Tongue (tissue), 2 donors: ENCODE measurements around the gene TTC23L. TPM values are rescaled to one million over a fixed set of nuclear protein-coding genes. Genes with fewer than 3 reads are reported as not detected.

Experiments
- DNase-seq: peaks from one replicate; pipeline ENCODE4 v3.0.0-alpha.2; 2015
- total RNA-seq: library from RNA; depleted of rRNA; stranded (reverse); fragments of >200 nt; gene quantifications from one replicate; pipeline ENCODE4 v1.2.3, GENCODE V29; 2014

The TTC23L gene
- total RNA-seq, 1 donor from 2014 or later, result not detected

DNA sequence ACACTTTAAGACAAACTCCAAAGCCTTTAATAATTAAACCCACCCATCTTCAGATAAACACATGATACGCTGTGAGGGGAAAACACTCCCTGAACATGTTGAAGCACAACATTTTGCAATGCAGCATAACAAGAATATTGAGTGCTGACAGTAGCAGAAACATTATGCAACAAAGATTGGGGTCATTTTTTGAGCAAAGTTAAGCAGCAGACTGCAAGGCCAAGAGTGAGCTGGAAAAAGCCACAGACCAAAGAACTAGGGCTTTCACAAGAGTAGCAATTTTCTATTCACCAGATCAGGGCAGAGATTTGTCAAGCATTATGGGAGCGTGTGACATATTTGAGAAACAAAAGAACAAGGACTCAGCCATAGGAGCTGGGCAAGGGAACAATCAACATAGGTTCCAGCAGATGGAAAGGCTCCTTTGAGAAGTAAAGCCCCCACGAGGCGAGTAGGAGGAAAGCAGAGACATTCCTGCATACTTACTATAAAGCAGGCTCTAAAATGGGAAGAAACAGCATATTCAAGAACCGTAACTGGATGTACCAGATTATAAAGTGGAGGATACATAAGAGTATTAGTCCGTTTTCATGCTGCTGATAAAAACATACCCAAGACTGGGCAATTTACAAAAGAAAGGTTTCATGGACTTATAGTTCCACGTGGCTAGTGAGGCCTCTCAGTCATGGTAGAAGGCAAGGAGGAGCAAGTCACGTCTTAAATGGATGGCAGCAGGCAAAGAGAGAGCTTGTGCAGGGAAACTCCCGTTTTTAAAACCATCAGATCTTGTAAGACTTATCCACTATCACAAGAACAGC, 4.8 kb upstream of the TTC23L start:
- no peak for DNase-seq

DNA sequence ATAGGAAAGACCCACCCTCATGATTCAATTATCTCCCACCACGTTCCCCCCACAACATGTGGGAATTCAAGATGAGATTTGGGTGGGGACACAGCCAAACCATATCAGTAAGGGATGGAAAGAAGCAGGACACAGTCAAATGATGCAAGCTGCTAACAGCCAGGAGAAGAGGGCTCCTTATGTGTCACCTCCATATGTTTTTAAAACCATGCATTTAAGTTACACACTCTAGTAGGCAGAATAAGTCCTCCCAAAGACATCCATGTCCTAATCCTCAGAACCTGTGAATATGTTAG, 4.2 kb upstream of the TTC23L start:
- no peak for DNase-seq

DNA sequence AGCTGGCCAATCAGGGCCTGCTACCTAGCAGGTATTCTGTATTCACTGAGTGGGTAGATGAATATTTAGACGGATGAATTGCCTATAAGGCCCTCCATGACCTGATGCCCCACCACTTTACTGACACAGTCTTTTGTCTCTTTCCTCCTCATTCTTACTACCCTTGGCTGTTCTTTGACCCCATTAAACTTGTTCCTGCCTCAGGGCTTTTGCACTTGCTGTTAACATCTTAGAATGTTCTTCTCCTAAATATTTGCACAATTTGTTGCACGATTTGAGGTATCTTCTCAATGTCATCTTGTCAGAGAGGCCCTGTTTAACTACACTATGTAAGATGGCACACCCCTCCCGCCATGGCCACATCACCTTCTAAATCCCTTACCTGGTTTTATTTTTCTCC, 3.3 kb upstream of the TTC23L start:
- DNase-seq, result no peak

DNA sequence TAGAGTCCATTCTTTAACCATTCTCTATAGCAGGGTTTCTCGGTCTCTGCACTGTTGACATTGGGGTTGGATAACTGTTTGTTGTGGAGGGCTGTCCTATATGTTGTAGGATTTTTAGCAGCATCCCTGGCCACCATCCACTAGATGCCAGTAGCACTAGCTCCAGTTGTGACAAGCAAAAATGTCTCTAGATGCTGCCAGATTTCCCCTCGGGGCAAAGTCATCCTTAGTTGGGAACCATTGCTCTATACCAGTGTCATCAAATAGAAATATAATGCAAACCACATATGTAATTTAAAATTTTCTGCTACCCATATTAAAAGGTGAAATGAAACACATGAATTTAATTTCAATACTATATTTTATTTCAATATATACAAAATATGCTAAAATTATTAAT, 2.9 kb downstream of the TTC23L start:
- DNase-seq, result no peak

DNA sequence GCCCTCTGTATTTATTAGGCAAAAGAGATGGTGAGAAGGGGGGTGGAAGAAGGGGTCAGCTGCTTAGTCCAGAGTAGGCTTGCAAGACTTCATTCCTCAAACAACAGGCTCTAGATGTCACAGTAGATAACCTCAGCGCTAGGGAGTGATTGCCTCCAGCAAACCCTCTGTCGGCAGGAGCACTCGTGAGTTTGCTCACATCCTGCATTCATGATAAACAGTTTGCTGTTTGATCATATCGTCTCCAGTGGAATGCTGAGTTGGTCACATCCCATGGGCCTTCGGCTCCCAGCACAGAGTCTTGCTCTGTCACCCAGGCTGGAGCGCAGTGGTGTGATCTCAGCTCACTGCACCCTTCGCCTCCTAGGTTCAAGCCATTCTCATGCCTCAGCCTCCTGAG, 3.6 kb downstream of the TTC23L start:
- no peak for DNase-seq

DNA sequence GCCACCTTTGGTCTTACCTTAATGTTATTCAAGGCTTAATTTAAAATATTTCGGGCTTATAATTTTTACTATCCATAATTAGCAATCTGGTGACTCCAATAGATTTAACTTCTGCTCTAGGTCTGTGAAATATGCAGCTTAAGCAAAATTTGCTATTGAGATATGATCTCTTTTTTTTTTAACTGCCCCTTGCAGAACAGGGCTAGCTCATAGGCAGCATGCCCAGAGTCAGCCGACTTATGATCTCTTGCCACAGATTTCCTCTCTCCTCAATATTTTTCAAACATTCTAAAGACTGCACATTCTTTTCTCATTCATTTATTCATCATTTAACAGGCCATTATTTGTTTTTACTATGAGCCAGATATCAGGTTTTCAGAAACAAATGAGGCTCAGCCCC, 4.5 kb downstream of the TTC23L start:
- DNase-seq, result no peak

DNA sequence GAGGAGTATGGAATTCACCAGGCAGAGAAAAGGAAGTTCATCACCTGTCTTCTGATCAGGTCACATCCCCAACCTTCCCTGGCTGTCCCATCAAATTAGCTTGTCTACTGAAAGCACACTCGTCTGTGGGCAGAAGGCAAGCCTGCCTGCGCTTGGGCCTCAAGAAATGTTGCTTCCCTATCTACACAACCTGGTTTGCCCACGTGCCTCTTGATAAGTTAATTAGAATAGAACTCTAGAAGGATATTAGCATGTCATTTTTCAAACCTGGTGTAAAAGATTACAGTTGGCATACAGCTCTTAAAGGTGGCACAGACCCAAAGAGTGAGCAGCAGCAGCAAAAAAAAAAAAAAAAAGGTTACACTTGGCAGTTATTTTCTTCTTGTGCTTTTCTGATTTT, 5.1 kb downstream of the TTC23L start:
- DNase-seq, result no peak

DNA sequence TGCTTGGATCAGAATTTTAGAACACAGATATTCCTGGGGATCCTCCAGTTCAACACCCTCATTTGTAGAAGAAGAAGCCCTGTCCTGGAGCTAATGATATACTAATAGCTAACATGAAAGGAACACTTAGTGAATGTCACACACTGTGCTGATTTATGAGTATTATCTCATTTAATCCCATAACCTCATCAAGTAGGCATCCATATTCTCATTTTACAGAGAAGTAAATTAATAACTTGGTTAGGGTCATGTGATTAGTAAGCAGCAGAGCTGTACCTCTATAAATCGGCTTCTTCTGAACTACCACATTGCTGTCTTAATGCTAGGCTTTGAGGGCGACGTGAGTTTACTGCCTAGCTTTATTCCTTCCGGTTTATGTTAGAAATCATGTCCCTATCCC, 6.0 kb downstream of the TTC23L start:
- no peak for DNase-seq

DNA sequence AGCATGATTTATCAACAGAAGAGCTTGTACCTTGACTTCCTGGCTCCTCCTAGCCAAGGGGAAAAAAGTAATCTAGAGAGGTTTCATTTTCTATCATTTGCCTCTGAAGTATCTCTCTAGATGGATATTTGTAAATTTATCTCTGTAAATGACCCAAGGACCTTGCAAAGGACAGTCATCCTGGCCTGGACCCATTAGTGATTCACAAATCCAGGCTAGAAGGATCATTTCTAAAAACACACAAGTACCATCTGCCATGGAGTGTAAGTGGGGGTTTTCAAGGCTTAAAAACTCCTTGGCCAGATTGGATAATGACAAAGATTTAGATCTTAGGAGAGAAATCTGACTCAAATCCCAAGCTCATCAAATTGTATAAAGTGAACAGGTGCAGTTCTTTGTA, 8.1 kb downstream of the TTC23L start:
- DNase-seq, result no peak

DNA sequence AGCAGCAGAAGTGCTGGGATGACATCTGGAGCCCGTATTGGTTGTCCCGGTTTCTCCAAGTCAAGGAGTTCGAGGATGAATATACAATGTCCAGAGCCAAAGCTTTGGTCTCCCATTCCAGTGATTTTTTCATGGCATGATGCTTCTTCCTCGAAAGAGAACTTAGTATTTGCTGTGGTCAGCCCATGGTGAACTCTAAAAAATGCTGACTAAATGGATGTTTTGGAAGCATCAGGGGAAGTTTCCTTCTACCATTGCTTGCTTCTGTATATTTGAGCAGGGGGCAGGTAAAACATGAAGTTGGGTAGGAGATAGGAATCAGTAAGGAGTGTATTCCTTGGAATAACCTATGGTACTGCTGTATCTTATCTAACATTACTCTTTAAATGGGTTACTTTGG, 8.6 kb downstream of the TTC23L start:
- no peak for DNase-seq

DNA sequence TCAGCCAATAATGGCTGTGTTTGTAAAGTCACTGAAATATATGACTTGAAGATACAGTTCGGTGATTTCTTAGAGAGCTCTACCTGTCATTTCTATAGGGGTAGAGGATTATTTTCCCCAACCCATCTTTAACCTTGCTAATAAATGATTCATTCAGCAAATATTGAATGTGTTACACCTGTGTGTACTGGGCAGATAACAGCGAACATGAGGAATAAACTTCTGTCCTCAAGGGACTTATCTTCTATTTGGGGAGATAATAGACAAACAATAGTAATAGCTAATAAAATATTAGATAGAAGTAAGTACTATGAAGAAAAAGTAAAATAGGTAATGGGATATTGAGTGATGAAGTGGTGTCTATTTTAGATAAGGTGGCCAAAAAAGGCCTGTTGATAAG, 9.3 kb downstream of the TTC23L start:
- no peak for DNase-seq

DNA sequence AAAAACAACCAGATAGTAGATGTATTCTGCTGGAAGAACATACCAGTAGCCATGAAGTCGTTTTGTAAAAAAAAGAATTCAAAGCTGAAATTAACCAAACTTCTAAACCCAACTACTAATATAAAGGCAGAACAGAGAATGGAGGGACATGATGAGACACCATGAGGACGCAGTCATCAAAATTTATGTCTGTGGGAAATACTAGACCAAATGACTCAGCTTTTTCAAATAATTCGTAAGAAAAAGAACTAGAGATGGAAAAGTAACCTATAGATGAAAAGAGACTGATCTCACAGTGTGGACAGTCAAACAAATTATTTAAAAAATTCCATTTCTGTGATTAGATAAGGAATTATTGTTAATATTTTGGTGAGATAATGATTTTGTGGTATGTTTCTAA, 10.3 kb downstream of the TTC23L start:
- no peak for DNase-seq

DNA sequence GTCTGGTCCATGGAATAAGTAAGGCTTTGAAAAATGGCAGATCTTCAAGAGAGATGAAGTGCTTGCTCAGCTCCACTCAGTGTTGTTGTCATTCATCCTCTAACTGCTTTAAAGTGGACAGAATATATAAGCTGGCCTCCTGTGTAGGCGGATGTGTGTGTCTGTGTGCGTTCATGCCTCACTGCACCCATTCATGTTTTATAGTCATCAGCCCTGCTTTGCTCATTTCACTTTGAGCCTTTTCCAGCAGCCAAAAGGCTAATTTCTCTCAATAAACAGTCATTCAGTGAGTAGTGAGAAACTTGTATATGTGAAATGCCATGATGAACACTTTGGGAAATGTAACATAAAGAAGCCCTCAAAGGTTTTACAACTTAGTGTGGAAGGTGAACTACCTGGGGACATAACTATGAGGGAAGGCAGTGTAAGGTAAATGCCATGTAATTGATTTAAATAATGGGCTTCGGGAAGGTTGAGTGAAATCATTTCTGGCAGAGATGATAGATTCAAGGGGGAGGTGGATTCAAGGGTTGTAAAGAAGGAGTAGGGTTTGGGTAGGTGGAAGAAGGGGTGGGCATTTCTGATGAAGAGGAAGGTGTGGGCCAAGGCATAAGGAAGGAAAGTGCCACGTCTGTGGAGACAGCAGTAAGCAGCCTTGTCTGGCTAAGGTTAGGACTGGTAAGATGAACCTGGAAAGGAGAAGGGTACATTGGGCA, 15.7 kb downstream of the TTC23L start:
- no peak for DNase-seq

DNA sequence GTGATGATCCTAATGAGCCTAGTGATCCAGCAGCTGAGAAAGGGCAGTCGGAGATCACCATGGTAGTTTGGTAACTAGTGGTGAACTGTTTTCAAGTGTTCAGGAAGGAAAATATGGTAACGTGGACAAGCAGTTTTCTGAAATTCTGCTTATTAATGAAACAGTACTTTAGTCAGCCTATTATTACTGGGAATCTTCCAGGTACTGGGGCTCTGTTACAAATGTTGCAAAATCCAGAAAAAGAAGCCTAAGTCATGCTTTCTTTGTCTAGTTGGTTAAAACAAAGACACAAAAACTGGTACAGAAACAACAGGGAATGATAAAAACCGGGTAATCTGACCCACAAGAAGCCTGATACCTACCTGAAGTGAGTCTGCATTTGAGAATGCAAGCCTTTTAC, 18.2 kb downstream of the TTC23L start:
- DNase-seq, result no peak

DNA sequence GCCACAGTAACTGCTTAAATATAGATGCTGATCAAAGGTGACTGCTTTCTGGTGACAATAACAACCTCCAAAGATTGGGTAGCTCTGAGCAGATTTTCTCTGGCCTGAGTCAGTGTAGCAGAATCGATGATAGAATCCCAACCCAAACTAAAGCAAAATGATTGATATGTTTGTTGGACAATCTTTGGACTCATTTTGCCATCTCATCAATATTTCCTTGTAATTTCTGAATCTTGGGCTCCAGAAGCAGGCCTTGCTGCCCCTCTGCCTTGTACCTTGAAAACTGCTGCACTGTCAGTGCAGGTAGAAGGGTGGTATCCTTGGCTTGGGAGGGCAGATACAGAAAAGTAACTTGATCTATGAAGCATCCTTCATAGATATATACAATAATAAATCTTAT, 18.9 kb downstream of the TTC23L start:
- no peak for DNase-seq

DNA sequence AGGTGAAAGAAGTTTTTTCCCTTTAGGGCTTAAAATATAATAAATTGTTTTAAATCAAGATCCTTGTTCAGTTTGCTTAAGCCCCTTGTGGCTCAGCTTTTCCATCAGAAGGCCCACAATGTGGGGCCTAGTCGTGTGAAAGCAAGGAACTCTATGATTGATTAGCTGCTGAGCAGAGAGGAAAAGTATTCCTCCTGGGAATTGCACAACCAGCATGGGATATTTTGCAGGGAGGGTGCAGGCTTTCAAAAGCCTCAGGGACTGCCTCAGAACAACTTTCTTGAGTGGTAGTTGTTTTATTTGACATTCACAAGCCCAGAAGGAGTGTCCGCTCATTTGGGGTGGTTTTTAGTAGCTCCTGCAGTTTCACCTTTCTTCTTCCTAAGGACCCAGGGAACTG, 19.8 kb downstream of the TTC23L start:
- no peak for DNase-seq

DNA sequence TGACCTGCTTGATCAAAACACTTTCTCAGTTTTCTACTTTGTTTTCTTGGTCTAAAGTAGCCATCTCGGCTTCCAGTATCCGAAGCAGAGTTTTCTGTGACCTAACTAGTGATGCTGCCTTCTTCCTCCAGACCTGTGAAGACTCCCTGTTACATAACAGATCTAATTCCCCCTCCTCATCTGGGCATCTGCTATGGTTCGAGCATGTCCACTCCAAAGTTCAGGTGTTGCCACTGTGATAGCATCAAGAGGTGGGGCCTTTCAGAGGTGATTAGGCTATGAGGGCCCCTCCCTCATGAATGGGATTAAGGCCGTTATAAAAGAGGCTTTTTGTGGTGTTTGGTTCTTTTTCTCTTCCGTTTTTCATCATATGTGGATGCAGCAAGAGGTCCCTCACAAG, 20.3 kb downstream of the TTC23L start:
- DNase-seq, result no peak

DNA sequence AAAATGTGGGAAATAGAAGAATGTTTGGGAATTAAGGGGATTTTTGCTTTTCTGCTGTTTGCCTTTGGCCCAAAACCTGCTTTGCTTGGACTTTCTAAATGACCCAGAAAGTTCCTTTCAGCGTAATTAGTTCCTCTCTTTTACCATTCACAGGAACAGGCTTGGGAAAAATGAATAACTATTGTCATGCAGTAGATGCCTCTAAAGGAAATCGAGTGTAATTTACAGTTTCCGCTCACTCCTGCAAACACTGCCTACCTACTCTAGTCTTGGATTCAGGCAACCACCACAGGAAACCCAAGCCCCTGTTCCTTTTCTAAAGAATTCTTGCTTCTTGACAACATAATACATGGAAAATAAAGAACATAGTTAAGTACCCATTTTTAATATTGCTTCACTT, 25.0 kb downstream of the TTC23L start:
- peak; percentile 6 for DNase-seq

DNA sequence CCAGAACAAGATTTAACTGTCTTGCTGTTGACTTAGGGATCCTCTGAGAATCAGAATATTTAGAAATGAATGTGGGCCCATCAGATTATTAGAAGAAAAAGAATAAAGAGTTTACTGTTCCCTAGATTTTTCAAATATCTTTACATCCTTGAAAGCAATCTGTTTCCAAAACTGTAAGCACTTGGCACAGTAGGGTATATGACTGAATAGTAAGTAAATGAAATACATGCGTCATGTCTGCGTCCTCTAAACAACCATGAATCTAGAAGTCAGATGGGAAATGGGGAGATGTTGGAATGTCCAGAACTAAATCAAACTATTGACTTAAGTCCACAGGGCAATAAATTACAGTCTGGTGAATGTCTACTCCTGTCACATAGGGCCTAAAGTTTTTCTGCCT, 26.1 kb downstream of the TTC23L start:
- DNase-seq, result peak; percentile 45

DNA sequence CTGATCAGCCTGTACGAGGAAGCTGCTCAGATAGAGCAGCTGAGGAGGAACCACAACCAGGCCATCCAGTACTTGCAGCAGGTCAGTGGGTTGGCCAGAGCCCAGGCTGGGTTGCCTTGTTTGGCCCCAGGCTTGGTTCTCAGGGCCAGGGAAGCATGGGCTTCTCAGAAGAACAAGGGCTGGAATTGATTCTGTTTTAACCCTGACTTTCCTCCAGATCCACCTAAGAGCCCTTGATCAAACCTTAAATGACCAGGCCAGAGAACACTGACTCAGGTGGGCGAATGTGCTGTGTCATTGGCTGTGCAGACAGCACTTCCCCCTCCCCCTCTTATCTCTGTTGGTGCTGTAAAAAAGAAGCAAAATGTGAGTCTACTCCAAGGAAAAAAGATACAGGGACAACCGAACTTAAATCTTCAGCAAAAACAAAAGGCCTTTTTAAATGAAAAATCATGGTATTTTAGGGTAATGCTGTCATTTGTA, 28.1 kb downstream of the TTC23L start:
- no peak for DNase-seq

DNA sequence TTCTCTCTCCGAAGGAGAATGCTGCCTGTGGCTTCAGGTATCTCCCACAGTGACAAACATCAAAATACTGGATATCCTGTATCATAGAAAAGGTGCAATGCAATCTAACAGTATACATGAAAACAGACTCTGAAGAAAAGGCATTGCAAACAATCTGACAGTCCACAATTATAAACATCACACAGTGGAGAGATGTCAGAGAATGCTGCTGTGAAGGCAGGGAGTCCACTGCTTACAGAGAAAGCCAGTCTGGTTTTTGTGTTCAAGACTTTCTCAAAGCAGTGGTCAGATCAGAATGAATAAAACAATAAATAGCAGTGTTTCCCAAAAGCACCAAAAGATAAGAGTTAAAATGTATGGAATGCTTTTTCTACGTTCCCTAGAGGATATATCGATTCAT, 28.7 kb downstream of the TTC23L start:
- DNase-seq, result no peak

DNA sequence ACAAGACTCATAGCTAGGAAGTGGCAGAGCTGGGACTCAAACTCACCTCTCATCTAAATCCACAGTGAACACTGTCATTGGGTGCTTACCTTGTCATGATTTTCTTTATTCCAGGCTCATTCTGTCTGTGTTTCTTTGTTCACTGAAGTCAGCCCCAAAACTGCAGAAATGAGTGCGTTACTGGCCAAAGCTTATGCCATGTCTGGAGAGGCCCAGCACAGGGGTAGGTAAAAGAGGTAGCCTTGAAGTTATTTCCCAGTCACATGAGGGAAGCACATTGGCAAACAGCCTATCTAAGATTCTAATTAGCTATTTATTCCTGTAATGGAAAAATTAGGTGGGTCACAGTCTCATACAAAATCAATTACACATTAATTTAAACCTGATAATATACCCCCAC, 29.8 kb downstream of the TTC23L start:
- DNase-seq, result no peak

DNA sequence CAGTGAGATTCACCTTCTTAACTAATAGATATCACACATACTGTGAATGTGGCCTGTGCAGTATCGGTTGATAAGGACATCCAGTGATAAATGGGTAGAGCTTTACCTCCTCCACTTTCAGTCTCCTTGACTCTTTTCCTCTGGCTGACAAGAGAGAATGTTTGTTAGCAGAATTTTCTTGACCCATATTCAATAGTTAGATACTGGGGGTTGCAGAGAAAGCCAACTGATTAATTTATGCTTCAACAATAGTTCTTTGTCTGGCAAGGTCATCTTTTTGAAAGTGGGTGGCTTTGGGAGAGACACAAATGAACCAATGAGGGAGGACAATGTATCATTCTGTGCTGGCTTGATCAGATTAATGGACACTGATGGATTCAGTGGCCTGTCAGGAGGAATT, 30.3 kb downstream of the TTC23L start:
- DNase-seq, result no peak

DNA sequence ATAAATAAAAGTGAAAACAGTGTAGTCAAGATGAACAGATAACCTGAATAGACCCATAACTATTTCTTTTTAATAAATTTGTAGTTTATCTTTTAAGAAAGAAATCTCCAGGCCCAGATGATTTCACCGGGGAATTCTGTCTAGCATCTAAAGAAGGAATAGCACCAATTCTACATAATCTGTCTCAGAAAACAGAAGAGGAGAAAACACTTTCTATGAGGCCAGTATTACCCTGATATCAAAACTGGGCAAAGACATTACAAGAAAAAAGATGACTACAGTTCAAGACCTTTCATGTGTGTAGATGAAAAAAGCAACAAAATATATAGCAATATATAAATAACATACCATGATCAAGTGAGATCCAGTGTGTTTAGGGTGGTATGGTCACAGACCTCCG, 31.4 kb downstream of the TTC23L start:
- no peak for DNase-seq
